Measurements from ENCODE around the gene MEIKIN.

The MEIKIN gene

GRCh38 chr5:131867524-131867923, 77.9 kb downstream of the MEIKIN start:
- Histone ChIP-seq H3K27ac (ENCODE audit: insufficient read depth in 1 of 2, low read depth in 1 of 2, low read length in 2 of 2, poor library complexity in 1 of 2, severe bottlenecking in 2 of 2) (no peak overlapping the region), H3K9me3 (ENCODE audit: control extremely low read depth in 1 of 5, control insufficient read depth in 4 of 5, insufficient read depth in 2 of 5, low read depth in 1 of 5, low read length in 4 of 5) (peaks cover 6 to 64% (median 14%) of the 10 kb centered on the region in 5 experiments), H3K36me3 (ENCODE audit: control insufficient read depth in 4 of 4, insufficient read depth in 4 of 4, low read length in 3 of 4) (no peaks in the 10 kb centered on the region), H3K4me1 (ENCODE audit: control extremely low read depth in 1 of 4, control insufficient read depth in 4 of 4, insufficient read depth in 4 of 4, low read length in 3 of 4) (no peaks in the 10 kb centered on the region), H3K27me3 (replicated peaks in 2 of 5; ENCODE audit: control insufficient read depth in 4 of 5, insufficient read depth in 5 of 5, low read length in 4 of 5) (no peaks in the 10 kb centered on the region), H3K4me3 (ENCODE audit: control insufficient read depth in 1 of 7, extremely low read depth in 1 of 7, insufficient read depth in 4 of 7, low read depth in 2 of 7, low read length in 6 of 7) (no peak overlapping the region)
- no CpG with 5 or more reads among the region's 2 CpGs for WGBS (ENCODE audit: insufficient coverage)
- DNase-seq = no peak
- CTCF ChIA-PET = no interaction called here
- POLR2A ChIA-PET = no interaction called here

GRCh38 chr5:131863700-131864099, 81.8 kb downstream of the MEIKIN start:
- ChIA-PET CTCF (no interaction called here), POLR2A (no interaction called here)
- DNase-seq = no peak
- Histone ChIP-seq H3K27ac (ENCODE audit: insufficient read depth in 1 of 2, low read depth in 1 of 2, low read length in 2 of 2, poor library complexity in 1 of 2, severe bottlenecking in 2 of 2) (no peak overlapping the region), H3K4me1 (ENCODE audit: control extremely low read depth in 1 of 4, control insufficient read depth in 4 of 4, insufficient read depth in 4 of 4, low read length in 3 of 4) (no peaks in the 10 kb centered on the region), H3K4me3 (ENCODE audit: control insufficient read depth in 1 of 7, extremely low read depth in 1 of 7, insufficient read depth in 4 of 7, low read depth in 2 of 7, low read length in 6 of 7) (no peak overlapping the region), H3K27me3 (replicated peaks in 2 of 5; ENCODE audit: control insufficient read depth in 4 of 5, insufficient read depth in 5 of 5, low read length in 4 of 5) (no peaks in the 10 kb centered on the region), H3K9me3 (ENCODE audit: control extremely low read depth in 1 of 5, control insufficient read depth in 4 of 5, insufficient read depth in 2 of 5, low read depth in 1 of 5, low read length in 4 of 5) (peaks cover 6 to 53% (median 14%) of the 10 kb centered on the region in 5 experiments), H3K36me3 (ENCODE audit: control insufficient read depth in 4 of 4, insufficient read depth in 4 of 4, low read length in 3 of 4) (no peaks in the 10 kb centered on the region)
- WGBS (ENCODE audit: insufficient coverage) = 100% methylated on average over 3 of the region's 5 CpGs

- Histone ChIP-seq H3K27ac (ENCODE audit: insufficient read depth in 1 of 2, low read depth in 1 of 2, low read length in 2 of 2, poor library complexity in 1 of 2, severe bottlenecking in 2 of 2) (no peak overlapping the region), H3K4me1 (ENCODE audit: control extremely low read depth in 1 of 4, control insufficient read depth in 4 of 4, insufficient read depth in 4 of 4, low read length in 3 of 4) (no peaks in the 10 kb centered on the region), H3K36me3 (ENCODE audit: control insufficient read depth in 4 of 4, insufficient read depth in 4 of 4, low read length in 3 of 4) (no peaks in the 10 kb centered on the region), H3K9me3 (ENCODE audit: control extremely low read depth in 1 of 5, control insufficient read depth in 4 of 5, insufficient read depth in 2 of 5, low read depth in 1 of 5, low read length in 4 of 5) (peaks cover 0 to 4% (median 0%) of the 10 kb centered on the region in 5 experiments), H3K4me3 (ENCODE audit: control insufficient read depth in 1 of 7, extremely low read depth in 1 of 7, insufficient read depth in 4 of 7, low read depth in 2 of 7, low read length in 6 of 7) (no peak overlapping the region), H3K27me3 (replicated peaks in 2 of 5; ENCODE audit: control insufficient read depth in 4 of 5, insufficient read depth in 5 of 5, low read length in 4 of 5) (no peaks in the 10 kb centered on the region)
- DNase-seq = no peak
- CTCF ChIA-PET = no interaction called here
- WGBS (ENCODE audit: insufficient coverage) = 98% methylated on average over 10 of the region's 10 CpGs
- POLR2A ChIA-PET = no interaction called here
Measured at GRCh38 chr5:131857388-131857787, 88.1 kb downstream of the MEIKIN start.

GRCh38 chr5:131855452-131855851, 90.0 kb downstream of the MEIKIN start:
- H3K4me1 ChIP-seq (ENCODE audit: control extremely low read depth in 1 of 4, control insufficient read depth in 4 of 4, insufficient read depth in 4 of 4, low read length in 3 of 4) = no peaks in the 10 kb centered on the region
- H3K27ac ChIP-seq (ENCODE audit: insufficient read depth in 1 of 2, low read depth in 1 of 2, low read length in 2 of 2, poor library complexity in 1 of 2, severe bottlenecking in 2 of 2) = no peak overlapping the region
- H3K9me3 ChIP-seq (ENCODE audit: control extremely low read depth in 1 of 5, control insufficient read depth in 4 of 5, insufficient read depth in 2 of 5, low read depth in 1 of 5, low read length in 4 of 5) = peaks cover 0 to 4% (median 0%) of the 10 kb centered on the region in 5 experiments
- no peaks in the 10 kb centered on the region for H3K27me3 ChIP-seq (replicated peaks in 2 of 5; ENCODE audit: control insufficient read depth in 4 of 5, insufficient read depth in 5 of 5, low read length in 4 of 5)
- no peaks in the 10 kb centered on the region for H3K36me3 ChIP-seq (ENCODE audit: control insufficient read depth in 4 of 4, insufficient read depth in 4 of 4, low read length in 3 of 4)
- no peak for DNase-seq
- no peak overlapping the region for H3K4me3 ChIP-seq (ENCODE audit: control insufficient read depth in 1 of 7, extremely low read depth in 1 of 7, insufficient read depth in 4 of 7, low read depth in 2 of 7, low read length in 6 of 7)
- ChIA-PET POLR2A (no interaction called here), CTCF (interaction anchor here (1.1 kb wide), 1 partner anchor 9 kb away, joined by 3 read pairs; no protein-coding TSS in a partner anchor)
- WGBS (ENCODE audit: insufficient coverage) = 98% methylated on average over 3 of the region's 3 CpGs

GRCh38 chr5:131854134-131854533, 91.3 kb downstream of the MEIKIN start:
- no peaks in the 10 kb centered on the region for H3K36me3 ChIP-seq (ENCODE audit: control insufficient read depth in 4 of 4, insufficient read depth in 4 of 4, low read length in 3 of 4)
- H3K27ac ChIP-seq (ENCODE audit: insufficient read depth in 1 of 2, low read depth in 1 of 2, low read length in 2 of 2, poor library complexity in 1 of 2, severe bottlenecking in 2 of 2) = no peak overlapping the region
- H3K9me3 ChIP-seq (ENCODE audit: control extremely low read depth in 1 of 5, control insufficient read depth in 4 of 5, insufficient read depth in 2 of 5, low read depth in 1 of 5, low read length in 4 of 5) = peaks cover under 1 to 10% (median 2%) of the 10 kb centered on the region in 5 experiments
- ChIA-PET POLR2A (no interaction called here), CTCF (no interaction called here)
- H3K4me1 ChIP-seq (ENCODE audit: control extremely low read depth in 1 of 4, control insufficient read depth in 4 of 4, insufficient read depth in 4 of 4, low read length in 3 of 4) = no peaks in the 10 kb centered on the region
- H3K4me3 ChIP-seq (ENCODE audit: control insufficient read depth in 1 of 7, extremely low read depth in 1 of 7, insufficient read depth in 4 of 7, low read depth in 2 of 7, low read length in 6 of 7) = no peak overlapping the region
- DNase-seq = no peak
- no peaks in the 10 kb centered on the region for H3K27me3 ChIP-seq (replicated peaks in 2 of 5; ENCODE audit: control insufficient read depth in 4 of 5, insufficient read depth in 5 of 5, low read length in 4 of 5)

GRCh38 chr5:131848662-131849061, 96.8 kb downstream of the MEIKIN start:
- Histone ChIP-seq H3K4me1 (ENCODE audit: control extremely low read depth in 1 of 4, control insufficient read depth in 4 of 4, insufficient read depth in 4 of 4, low read length in 3 of 4) (no peaks in the 10 kb centered on the region), H3K9me3 (ENCODE audit: control extremely low read depth in 1 of 5, control insufficient read depth in 4 of 5, insufficient read depth in 2 of 5, low read depth in 1 of 5, low read length in 4 of 5) (peaks cover 0 to 32% (median 9%) of the 10 kb centered on the region in 5 experiments), H3K27me3 (replicated peaks in 2 of 5; ENCODE audit: control insufficient read depth in 4 of 5, insufficient read depth in 5 of 5, low read length in 4 of 5) (no peaks in the 10 kb centered on the region), H3K36me3 (ENCODE audit: control insufficient read depth in 4 of 4, insufficient read depth in 4 of 4, low read length in 3 of 4) (no peaks in the 10 kb centered on the region), H3K4me3 (ENCODE audit: control insufficient read depth in 1 of 7, extremely low read depth in 1 of 7, insufficient read depth in 4 of 7, low read depth in 2 of 7, low read length in 6 of 7) (no peak overlapping the region), H3K27ac (ENCODE audit: insufficient read depth in 1 of 2, low read depth in 1 of 2, low read length in 2 of 2, poor library complexity in 1 of 2, severe bottlenecking in 2 of 2) (no peak overlapping the region)
- POLR2A ChIA-PET = no interaction called here
- no CpG with 5 or more reads among the region's 2 CpGs for WGBS (ENCODE audit: insufficient coverage)
- CTCF ChIA-PET = no interaction called here
- peak in 2 of 3 donors; percentile 8 to 9 for DNase-seq

- no CpG with 5 or more reads among the region's 1 CpG for WGBS (ENCODE audit: insufficient coverage)
- no peak for DNase-seq
- Histone ChIP-seq H3K27ac (ENCODE audit: insufficient read depth in 1 of 2, low read depth in 1 of 2, low read length in 2 of 2, poor library complexity in 1 of 2, severe bottlenecking in 2 of 2) (no peak overlapping the region), H3K9me3 (ENCODE audit: control extremely low read depth in 1 of 5, control insufficient read depth in 4 of 5, insufficient read depth in 2 of 5, low read depth in 1 of 5, low read length in 4 of 5) (peaks cover 0 to 45% (median 11%) of the 10 kb centered on the region in 5 experiments), H3K36me3 (ENCODE audit: control insufficient read depth in 4 of 4, insufficient read depth in 4 of 4, low read length in 3 of 4) (no peaks in the 10 kb centered on the region), H3K4me1 (ENCODE audit: control extremely low read depth in 1 of 4, control insufficient read depth in 4 of 4, insufficient read depth in 4 of 4, low read length in 3 of 4) (no peaks in the 10 kb centered on the region), H3K27me3 (replicated peaks in 2 of 5; ENCODE audit: control insufficient read depth in 4 of 5, insufficient read depth in 5 of 5, low read length in 4 of 5) (no peaks in the 10 kb centered on the region), H3K4me3 (ENCODE audit: control insufficient read depth in 1 of 7, extremely low read depth in 1 of 7, insufficient read depth in 4 of 7, low read depth in 2 of 7, low read length in 6 of 7) (no peak overlapping the region)
- ChIA-PET CTCF (interaction anchor here (1.1 to 1.4 kb wide), 2 partner anchors 10 to 31 kb away, joined by 3 read pairs; no protein-coding TSS in a partner anchor), POLR2A (no interaction called here)
Measured at GRCh38 chr5:131846536-131846935, 98.9 kb downstream of the MEIKIN start.

All from common myeloid progenitor, CD34-positive (primary cell).